HG03025 (cell line): ENCODE data around the gene AP5S1.

Experiments used
- ATAC-seq: cut with Tn5 transposase; IDR thresholded peaks from one replicate; pipeline ENCODE4 v1.9.1; 2021; ENCODE audit warnings: mild to moderate bottlenecking, moderate library complexity; ENCODE audit not compliant: unreplicated experiment, low FRiP score

AP5S1 gene

DNA sequence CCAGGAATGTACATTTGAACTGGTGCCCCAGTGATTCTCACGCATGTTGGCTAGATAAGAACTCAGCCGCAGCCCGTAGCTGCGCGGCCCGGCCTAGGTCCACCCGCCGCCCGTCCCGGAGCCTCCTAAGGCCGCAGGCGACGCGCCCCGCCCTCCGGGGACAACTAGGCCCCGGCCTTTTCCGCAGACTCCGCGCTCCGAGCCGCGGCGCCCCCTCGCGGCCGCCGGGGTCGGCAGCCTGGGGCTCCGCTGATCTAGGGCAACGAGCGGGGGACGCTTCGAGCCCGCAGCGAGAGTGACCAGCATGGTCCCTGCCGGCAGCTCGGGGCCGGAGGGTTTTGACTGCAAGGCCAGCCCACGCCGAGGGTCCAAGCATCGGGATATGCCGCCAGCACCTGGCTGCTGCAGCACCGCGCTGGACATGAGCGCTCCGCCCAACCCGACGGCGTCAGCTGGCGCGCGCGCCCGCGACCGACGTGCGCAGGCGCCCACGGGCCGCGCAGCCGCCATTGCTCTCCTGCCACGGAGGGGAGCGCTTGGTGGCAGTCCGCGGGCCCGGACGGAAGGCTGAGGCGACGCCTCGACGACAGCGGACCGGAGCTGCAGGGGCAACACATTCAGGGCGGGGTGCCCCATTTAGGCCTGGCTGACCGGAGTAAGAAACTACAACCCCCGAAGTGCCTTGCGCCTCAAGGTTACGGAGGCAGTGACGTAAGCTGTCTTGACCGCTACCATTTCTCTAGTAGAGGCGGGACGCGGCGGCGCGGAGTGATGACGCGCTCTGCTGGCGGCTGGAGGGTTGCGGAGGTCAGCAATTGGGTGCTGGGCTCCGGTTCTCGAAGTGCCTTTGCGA, at the start of gene AP5S1:
Gene AP5S1, plus strand, starts transcription at position 500 of the 853 bp plus-strand sequence. CDS start 1,571 bp downstream, outside the sequence.
- peak; percentile 84 for ATAC-seq

DNA sequence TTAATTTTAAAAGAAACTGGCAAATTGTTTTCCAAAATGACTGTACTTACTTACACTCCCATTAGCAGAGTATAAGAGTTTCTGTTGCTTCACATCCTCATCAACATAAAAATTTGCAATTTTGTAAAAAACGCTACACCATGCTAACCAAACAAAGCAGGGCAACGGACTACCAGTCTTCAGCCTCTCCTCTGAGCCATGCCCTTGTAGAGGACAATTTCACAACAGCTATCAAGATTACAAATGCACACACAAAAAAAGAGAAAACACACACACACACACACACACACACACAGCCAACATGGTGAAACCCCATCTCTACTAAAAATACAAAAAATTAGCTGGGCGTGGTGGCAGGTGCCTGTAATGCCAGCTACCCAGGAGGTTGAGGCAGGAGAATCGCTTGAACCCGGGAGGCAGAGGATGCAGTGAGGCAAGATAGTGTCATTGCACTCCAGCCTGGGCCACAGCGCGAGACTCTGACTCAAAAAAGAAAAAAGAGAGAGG, 48.7 kb upstream of the AP5S1 start:
- no peak for ATAC-seq

DNA sequence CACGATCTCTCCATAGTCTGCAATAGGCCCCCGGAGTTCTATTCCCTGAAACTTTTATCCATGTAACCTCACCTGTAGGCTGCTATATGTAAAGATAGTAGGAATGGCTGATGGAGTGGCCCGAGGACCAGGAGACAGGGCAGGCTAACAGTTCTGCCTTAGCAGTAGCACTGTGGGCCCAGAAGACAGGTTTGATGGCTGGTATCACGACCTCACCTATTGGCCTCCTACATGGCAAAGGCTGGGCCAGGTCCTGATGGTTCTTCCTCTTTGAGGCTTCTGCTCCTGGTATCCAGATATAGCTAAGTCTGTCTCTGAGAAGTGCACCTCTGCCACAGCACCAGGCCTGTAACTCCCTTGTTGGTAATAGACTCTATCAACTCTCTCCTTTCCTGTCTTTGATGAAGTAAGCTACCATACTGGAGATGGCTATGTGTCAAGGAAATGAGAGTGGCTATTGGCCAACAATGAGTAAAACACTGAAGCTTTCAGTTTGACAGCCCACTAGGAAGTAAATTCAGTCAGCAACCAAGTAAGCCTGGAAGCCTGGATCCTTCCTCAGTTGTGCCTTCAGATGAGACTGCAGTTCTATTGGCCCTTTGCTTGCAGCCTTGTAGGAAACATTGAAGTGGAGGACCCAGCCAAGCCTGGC, 44.8 kb upstream of the AP5S1 start:
- ATAC-seq = no peak

DNA sequence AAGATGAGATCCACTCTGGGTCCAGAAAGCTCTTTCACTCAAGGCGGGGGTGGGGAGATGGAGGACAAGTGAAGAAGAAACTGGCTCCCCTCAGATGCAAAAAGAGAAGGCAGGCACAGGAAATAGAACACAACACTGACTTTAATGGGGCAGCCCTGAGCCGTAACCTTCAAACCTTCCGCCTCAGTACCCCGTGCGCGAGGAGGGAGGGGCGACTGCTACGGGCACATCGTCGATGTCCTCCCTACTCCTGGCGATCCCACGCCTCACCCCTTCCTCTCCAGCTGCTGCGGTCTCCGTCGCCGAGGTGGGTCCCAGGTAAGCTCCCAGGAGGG, 43.0 kb upstream of the AP5S1 start:
- no peak for ATAC-seq

GRCh38 chr20:3777716-3778629, 42.4 kb upstream of the AP5S1 start:
- no peak for ATAC-seq

- ATAC-seq = no peak
Observed at GRCh38 chr20:3778976-3779375, 41.4 kb upstream of the AP5S1 start.

DNA sequence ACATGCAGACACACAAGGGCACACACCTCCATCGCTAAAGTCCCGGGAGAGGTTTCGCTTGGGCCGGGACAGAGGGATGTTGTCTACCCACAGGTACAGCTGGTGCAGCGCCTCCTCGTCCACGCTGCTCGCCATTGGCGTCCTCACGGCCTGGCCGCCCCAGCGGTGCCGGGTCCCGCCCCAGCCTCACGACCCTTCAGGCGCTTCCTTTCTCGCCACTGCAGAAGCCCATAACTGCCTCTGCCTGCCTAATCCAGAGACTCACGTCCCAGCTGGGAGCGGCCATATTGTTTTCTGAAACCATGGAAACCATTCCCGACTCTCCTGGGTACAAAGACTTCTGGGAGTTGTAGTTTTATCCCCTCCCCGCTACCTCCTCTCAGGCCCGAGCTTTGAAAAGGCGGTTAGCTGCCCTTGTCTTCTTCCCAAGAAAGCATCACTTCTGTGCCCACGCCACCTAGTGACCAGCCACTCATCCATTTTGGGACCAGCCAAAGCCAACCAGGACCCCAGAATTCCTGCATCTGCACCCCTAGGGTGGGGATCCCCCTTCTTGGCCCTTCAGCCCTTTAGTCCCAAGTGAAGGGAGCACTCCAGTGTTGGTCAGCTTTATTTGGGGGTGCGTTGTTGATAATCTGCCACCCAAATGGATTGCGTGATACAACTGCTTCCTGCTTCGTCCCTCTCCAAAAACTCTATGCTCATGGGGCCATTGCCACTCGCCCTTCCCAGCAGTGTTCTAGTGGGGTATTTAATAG, 39.0 kb upstream of the AP5S1 start, which contains the start of gene SPEF1:
Gene SPEF1, minus strand, starts transcription at position 296 of the 758 bp plus-strand sequence. Its CDS starts 161 bp downstream, at position 135.
- ATAC-seq = peak; percentile 55

GRCh38 chr20:3782597-3782996, 37.8 kb upstream of the AP5S1 start:
- no peak for ATAC-seq

DNA sequence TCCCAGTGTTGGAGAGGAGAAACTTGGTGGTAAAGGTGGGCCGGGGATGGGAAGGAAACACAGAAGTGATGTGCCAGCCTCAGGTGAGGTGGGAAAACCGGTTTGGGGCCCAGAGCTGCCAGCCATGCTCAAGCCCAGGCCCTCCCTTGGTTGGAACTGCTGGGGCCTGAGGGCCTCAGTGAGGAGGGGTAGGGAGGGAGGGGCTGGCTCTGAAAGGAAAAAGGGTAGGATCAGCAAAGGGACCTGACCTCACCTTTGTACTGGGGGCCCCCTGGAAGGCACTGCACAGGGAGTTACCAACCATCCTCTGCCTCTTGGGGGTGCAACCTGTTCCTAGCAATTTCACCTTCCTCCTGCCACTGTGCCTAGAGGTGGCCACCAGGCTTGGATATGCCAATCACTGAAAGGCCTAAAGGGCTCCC, 37.3 kb upstream of the AP5S1 start:
- ATAC-seq = no peak

- ATAC-seq = no peak
Observed at GRCh38 chr20:3783511-3784195, 36.7 kb upstream of the AP5S1 start.

- ATAC-seq = no peak
Observed at GRCh38 chr20:3784216-3784853, 36.0 kb upstream of the AP5S1 start.

DNA sequence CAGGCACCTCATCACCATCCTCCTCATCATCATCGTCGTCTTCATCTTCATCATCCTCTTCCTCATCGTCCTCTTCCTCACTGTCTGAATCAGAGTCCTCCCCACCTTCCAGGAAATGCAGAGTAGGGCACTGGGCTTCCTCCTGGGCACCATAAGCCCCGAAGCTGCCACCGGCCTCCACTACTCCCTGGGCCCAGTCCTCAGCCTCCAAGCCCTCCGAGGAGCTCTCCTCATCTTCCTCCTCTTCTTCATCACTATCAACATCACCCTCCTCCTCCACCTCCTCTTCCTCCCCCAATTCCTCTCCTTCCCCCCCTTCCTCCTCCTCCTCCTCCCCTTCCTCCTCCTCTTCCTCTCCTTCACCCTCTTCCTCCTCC, 35.5 kb upstream of the AP5S1 start:
- ATAC-seq = no peak

- no peak for ATAC-seq
Observed at GRCh38 chr20:3785240-3786125, 34.9 kb upstream of the AP5S1 start.

GRCh38 chr20:3786126-3786484, 34.2 kb upstream of the AP5S1 start:
- ATAC-seq = peak; percentile 18

GRCh38 chr20:3786665-3787323, 33.6 kb upstream of the AP5S1 start, which contains the start of gene CENPB:
TSS of gene CENPB (minus strand) at chr20:3786740. CDS start at chr20:3786483, 257 bp downstream.
- ATAC-seq = peak; percentile 73

DNA sequence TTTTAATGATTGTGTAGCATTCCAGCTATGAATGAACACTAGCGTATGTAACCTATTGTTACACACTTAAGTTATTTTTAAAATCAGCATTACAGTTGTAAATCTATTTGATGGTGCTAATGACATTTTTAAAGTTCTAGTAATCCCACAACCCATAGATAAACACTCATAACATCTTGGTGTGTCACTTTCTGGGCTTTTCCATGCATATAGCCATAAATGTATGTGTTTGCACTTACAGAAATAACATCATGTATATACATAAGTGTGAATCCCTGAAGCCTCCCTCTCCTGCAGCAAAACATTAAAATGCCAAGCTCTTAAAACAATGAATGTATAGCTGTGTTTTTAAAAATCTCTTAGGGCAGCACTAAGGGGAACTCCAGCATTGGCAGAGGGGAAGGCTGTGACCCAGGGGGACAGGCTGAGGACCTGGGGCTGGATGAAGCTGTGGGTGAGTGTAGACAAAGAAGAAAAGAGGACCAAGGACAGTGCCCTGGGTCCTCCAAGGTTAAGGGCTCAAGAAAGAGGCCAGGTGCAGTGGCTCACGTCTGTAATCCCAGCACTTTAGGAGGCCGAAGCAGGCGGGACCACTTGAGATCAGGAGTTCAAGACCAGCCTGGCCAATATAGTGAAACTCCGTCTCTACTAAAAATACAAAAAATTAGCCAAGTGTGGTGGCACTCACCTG, 32.9 kb upstream of the AP5S1 start:
- ATAC-seq = no peak

GRCh38 chr20:3788685-3789155, 31.6 kb upstream of the AP5S1 start:
- no peak for ATAC-seq
